Peyer's patch (tissue), 4 donors: ENCODE results near the gene PAK2.
"Not testable (repeated sequence)": the region's sequence is repeated elsewhere in the genome, so short reads cannot be mapped to it uniquely, and the experiment has no call there.

Source experiments
- POLR2A ChIP-seq, 2 donors: fragments of 450-650 bp; IDR thresholded peaks; one replicate each; pipeline ENCODE4 v1.5.1; 2017; ENCODE audit warnings: antibody characterized with exemption in 2 of 2, mild to moderate bottlenecking in 2 of 2, moderate library complexity in 2 of 2
- TF ChIP-seq, protein P1 (sequence below), 6 experiments: fragments of 450-650 bp in 4 of 6; fragments of 200-600 bp in 2 of 6; sonication (generic) in 1 of 6; IDR thresholded peaks; one replicate each; pipeline ENCODE4 v1.5.1; 2017 to 2019; ENCODE audit warnings: antibody characterized with exemption in 6 of 6, mild to moderate bottlenecking in 3 of 6, moderate library complexity in 1 of 6

DNA sequence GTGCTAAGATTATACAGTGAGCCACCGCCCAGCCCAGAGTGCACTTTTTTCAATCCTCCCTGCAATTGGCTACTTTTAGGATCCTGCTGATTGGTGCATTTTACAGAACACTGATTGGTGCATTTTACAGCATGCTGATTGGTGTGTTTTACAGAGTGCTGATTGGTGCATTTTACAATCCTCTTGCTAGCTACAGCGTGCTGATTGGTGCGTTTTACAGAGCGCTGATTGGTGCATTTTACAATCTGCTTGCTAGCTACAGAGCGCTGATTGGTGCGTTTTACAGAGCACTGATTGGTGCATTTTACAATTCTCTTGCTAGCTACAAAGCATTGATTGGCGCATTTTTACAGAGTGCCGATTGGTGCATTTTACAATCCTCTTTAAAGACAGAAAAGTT, 123.3 kb downstream of the PAK2 start:
- TF ChIP-seq, protein P1, sequence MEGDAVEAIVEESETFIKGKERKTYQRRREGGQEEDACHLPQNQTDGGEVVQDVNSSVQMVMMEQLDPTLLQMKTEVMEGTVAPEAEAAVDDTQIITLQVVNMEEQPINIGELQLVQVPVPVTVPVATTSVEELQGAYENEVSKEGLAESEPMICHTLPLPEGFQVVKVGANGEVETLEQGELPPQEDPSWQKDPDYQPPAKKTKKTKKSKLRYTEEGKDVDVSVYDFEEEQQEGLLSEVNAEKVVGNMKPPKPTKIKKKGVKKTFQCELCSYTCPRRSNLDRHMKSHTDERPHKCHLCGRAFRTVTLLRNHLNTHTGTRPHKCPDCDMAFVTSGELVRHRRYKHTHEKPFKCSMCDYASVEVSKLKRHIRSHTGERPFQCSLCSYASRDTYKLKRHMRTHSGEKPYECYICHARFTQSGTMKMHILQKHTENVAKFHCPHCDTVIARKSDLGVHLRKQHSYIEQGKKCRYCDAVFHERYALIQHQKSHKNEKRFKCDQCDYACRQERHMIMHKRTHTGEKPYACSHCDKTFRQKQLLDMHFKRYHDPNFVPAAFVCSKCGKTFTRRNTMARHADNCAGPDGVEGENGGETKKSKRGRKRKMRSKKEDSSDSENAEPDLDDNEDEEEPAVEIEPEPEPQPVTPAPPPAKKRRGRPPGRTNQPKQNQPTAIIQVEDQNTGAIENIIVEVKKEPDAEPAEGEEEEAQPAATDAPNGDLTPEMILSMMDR (IDR thresholded peaks at IDR 0.05) = not testable (repeated sequence)
- TF ChIP-seq POLR2A (IDR thresholded peaks at IDR 0.05) = not testable (repeated sequence)
